Stimulated activated CD8-positive, alpha-beta memory T cell treated with anti-CD3 and anti-CD28 coated beads, Interleukin-12 subunit alpha, Interleukin-12 subunit beta, amount 100 ng/mL, for 24 hours (primary cell): ENCODE measurements around the gene ISOC2.

Experiments used
- DNase-seq: peaks from one replicate; pipeline ENCODE4 v3.0.0-alpha.2; 2020; ENCODE audit errors: extremely low read depth

ISOC2 gene

DNA sequence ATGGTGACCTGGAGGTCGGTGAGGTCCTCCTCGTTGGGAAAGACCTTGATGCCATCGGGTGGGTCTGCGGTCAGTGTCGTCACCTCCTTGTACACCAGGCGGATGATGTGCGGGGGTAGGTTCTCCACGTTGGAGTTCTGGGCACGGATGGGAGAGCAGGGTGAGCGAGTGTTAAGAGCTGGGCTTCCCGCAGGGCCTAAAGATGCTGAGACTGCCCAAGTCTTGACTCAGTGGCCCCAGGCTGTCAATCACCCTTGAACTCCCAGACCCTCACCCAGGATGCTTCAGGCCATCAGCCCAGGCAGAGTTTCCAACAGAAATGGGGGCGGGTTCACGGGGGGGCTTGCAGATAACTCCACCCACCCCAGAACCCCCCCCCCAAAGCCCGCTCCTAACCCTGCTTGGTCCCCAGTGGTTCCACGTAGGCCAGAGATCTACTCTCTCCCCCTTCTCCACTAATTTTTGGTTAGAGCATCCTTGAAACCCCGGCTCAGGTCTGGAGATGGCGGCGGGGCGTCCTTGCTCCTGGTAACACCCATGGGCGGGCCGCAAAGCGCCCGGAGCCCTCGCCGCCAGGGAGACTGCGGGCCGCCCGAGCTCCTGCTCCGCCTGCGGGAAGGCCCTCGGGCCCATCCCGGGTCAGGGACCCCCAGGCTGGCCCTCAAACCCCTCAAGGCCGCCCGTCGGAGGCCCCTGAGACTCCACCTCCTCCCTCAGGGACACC lies 54.5 kb downstream of the ISOC2 start:
- DNase-seq = no peak

DNA sequence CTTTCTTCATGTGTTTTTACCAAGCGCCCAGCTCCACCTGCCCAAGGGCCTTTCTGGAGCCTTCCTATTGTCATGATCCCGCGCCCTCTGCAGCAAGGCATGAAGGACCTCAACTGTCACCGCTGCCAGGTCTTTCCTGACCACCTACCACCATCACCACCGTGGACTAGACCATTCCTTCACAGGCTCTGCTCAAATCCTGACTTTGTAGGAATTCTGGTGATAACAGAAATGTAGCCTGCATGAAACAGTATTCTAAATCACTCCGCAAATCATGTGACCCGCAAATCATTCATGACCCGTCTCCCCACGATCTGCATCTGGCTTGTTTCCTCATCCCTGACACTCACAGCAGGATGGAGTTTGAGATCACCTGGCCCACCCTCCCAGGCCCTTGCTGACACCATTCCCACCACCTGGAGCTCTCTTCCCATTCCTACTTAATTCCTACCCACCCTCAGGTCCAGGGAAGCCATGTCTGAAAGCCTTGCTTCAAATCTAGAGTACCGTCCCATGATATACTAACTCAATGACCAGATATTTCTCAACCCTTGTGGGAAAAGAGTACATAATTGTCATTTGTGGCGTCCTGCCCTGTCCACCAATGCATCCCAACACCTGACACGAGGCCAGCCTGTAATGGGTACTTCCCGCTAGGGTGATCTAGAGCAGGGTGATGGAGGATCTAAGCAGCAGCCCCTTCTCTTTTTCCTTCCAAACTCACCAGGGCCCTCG lies 55.2 kb downstream of the ISOC2 start:
- no peak for DNase-seq

DNA sequence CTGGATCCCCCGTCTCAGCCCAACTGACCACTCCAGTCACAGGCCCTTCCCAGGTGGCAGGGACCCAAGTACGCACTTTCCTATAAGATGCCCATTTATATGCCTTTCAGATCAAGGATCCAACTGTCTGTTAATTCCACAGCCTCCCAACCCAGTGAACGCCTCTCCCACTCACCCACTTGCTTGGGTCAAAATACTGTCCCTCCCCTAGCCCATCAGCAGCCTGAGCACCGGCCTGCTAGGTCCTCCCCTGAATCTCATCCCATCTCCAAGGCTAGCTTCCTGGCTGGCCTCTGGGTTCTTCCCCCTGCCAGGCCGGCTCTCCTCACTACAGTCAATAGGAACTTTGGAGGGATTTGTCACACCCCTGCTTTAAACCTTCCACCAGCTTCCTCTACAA lies 55.8 kb downstream of the ISOC2 start:
- no peak for DNase-seq
